NCI-H748 (cell line): Measurements from ENCODE around the gene ZBTB16.
A peak's percentile ranks its signal among the peaks of the same experiment; 100 is the strongest.

Experiments
- DNase-seq: peaks from one replicate; lab custom pipeline; 2025; ENCODE audit not compliant: unreplicated experiment; lab: John Stamatoyannopoulos, UW

The ZBTB16 gene

GRCh38 chr11:114178656-114179055 is 119.1 kb downstream of the ZBTB16 start:
- DNase-seq = no peak

DNA sequence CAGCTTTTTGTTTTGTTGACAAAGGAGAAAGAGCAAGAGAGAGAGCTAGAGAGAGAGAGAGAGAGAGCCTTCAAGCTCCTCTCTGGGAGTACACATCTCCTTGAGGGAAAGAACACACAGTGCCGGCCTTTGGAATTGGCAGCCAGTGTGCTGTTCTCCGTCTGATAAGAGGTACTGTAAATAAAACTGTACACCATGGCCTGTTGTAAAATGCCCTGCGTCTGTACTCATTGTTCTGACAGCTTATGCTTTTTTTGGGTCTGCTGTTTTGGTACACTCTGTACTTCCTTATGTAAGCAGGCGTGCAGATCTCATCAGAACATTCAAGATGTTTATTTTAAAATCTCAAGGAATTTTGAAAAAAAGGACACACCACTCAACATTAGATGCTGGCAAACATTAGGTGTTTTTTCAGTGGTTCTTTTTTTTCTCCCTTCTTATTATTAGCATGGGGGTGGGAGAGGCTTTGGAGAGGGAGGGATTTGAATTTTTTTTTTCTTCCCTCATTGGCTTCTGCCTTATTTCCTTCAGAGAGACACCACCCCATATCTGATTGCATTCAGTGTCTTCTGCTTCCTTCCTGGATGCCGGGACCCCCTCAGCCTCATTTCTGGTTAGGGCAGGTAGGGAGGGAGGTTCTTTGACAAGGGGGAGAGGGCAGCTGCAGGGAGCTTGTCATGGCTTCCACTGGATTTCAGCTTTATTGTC is 119.9 kb downstream of the ZBTB16 start:
- DNase-seq = no peak

DNA sequence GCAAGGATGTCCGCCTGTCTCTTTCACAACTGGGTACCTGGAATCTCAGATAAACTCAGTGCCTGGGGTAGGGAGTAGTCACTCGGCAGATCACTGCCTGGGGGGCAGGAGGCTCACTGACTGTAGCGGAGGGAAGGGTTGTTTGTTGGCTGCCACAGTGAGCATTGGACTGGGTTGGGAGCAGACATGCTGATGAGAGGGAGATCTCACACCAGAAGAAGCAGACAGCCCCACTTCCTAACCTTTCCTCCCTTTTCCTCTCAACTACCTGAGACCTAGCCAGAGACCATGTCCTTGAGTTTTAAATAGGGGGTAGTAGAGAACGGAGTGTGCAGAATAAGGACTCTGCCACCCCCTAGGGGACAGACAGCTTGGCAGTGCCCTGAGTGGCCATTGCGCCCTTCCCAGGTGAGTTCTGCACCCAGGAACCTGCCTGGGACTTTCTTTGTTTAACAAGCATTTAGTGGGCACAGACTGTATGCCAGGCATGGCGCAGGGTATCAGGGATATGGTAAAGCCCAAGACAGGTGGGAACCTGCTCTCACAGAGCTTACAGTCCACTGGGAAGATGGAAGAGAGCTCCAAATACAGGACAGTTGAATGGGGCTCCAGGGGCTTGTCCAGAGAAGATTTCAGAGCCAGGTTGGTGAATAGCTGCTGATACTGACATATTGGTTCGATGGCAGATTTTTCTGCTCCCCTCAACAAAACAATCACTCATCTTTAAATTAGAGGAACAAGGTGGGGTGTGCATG is 121.0 kb downstream of the ZBTB16 start:
- DNase-seq = peak; percentile 56

- no peak for DNase-seq
Measured at GRCh38 chr11:114181195-114181594, 121.7 kb downstream of the ZBTB16 start.

DNA sequence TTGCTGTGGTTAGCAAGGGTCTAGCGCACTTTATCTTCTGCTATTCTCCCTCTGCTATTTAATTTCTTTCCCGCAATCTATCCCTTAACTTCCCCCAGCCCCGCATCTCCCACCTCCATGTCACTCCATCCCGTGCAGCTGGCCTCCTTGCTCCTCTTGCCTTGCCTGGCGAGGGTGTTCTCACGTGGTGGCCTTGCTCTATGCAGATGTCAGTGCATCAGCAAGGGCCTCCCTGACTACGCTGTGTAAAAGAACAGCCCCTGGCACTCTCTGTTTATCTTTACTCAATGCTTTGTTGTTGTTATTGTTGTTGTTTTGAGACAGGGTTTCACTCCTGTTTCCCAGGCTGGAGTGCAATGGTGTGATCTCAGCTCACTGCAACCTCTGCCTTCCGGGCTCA is 122.2 kb downstream of the ZBTB16 start:
- DNase-seq = no peak

- no peak for DNase-seq
Measured at GRCh38 chr11:114182471-114183043, 123.0 kb downstream of the ZBTB16 start.

DNA sequence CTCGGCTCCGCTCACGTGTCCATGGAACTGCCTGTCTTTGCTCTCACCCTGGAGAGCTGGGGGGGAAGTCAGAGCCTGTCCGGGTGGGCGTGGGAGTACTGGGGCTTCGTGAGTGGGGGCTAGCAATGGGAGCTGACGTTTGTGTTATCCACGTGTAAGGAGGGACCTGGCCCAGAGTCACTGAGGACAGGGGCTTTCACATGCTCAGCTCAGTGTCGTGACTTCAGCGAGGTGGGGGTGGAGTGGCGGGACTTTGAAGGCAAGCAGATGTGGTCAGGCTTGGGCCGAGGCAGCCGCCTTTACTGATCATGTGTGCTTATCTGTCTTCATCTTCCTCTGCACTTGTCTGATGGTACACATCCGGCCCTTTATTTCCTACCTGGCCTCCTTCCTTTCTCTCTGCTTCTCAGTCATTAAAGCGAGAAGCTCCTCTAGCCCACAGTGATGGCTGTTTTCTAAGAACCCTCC is 123.6 kb downstream of the ZBTB16 start:
- DNase-seq = no peak

- DNase-seq = no peak
Measured at GRCh38 chr11:114185436-114185835, 125.9 kb downstream of the ZBTB16 start.

DNA sequence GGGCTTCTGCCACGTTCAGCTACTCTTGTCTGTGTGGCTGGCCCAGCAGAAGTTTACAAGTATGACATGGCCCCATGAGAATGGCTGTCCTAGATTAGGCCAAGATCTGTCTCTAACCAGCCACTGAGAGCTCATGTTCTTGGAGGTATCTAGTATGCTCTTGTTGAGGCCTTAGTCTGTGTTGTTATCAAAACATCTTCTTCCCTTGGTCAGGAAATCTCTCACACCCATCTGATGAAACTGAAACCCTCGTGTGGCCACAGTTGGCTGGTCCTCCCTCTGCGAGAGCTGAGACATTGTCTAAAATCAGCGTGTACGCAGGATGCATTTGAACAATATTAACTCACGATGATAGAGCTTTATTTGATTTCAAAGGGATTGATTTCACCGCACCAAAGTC is 127.7 kb downstream of the ZBTB16 start:
- DNase-seq = no peak

DNA sequence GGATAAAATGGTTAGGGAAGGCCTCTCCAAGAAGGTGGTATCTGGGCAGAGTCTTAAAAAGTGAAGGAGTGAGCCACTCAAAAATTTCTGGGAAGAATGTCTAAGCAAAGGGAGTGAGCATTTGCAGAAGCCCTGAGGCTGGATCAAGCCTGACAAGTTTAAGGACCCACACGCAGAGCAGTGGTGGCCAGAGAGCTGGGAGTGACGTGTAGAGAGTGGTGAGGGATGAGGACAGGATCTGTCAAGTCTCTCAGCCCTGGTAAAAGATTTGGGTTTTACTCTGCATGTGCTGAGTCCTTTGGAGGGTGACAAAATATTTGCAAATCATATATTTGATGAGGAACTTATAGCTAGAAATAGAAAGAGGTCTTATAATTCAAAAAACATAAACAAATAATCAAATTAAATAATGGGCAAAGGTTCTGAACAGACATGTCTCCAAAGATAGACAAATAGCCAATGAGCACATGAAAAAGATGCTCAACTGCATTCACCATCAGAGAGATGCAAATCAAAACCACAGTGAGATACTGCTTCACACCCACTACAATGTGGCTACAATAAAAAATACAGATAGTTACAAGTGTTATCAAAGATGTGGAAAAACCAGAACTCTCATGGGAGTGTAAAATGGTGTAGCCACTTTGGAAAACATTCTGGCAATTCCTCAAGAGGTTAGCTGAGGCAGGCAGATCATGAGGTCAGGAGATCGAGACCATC is 129.5 kb downstream of the ZBTB16 start:
- DNase-seq = no peak

GRCh38 chr11:114190630-114191029 is 131.1 kb downstream of the ZBTB16 start:
- no peak for DNase-seq

GRCh38 chr11:114191893-114192292 is 132.4 kb downstream of the ZBTB16 start:
- DNase-seq = no peak

- peak; percentile 23 for DNase-seq
Measured at GRCh38 chr11:114192841-114193389, 133.4 kb downstream of the ZBTB16 start.

- peak; percentile 10 for DNase-seq
Measured at GRCh38 chr11:114193730-114194679, 134.5 kb downstream of the ZBTB16 start.

- DNase-seq = no peak
Measured at GRCh38 chr11:114194702-114195101, 135.2 kb downstream of the ZBTB16 start.

- DNase-seq = no peak
Measured at GRCh38 chr11:114195151-114195550, 135.6 kb downstream of the ZBTB16 start.

DNA sequence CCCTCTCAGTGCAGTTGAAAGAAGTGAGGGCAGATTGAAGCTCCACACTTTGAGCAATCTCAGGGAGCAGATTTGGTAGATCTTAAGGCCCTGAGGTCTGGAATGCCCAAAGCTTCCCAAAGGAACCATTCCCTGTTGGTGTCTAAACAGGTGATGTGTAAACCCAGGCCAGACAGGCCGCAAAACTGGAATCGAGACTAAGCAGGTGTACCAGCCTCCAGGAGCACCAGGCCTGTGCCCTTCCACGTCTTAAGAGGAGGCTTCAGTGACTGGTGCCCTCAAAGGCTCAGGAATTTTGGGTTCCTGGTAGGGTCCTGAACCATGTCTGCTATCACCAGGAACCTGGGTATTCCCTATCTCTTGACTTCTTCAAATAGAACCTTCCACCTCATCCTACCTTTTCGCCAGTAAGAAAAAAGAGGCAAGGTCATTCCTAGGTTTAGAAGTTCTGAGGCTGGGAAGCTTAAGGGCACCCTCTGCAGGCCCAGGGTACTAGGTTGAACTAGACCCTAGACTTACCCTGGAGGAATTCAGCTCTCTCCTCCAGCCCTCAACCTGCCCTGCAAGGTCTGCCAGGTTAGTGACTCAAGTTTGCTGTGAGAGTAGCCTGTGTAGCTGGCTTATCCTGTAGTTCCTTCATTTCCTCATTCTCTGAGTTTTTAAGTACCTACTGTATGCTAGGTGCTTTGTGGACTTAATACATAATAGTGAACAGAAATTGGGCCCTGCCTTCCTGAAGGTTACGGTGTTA is 136.6 kb downstream of the ZBTB16 start:
- no peak for DNase-seq

DNA sequence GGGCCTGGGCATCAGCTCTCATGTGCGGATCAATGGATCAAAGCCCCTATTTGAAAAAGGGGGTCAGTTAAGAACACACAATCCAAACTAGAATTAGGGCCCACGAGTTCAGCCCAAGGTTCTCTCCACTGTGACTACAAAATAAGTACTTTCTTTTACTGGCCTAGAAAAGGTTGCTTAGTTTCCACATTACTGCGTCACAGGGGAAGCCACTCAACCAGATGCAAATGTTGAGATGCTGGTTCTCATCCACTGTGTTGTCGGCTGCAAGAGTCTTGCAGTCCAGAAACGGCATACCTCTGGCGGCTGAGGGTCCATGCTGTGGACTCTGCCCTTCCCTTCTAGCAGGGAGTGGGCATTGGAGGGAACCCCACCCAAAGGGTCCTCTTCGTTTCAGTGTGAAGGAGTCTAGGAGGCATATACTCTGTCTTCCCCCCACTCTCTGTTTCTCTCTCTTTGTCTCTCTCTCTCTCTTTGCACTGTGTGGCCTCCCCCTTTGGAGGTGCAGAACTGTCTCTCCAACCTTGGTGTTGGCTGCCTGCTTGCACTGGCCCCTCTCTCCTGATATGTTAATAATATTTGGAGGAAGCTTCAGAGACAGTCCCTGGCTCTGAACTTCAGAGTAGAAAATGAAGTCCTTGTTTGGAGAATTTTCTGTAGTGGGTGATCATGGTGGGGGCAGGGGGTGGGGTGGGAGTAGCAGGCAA is 137.6 kb downstream of the ZBTB16 start:
- DNase-seq = no peak
